HG03432 (cell line): Measurements from ENCODE around the gene ITGAD.
"Not testable (repeated sequence)": the region's sequence is repeated elsewhere in the genome, so short reads cannot be mapped to it uniquely, and the experiment has no call there.

Experiments used
- ATAC-seq: cut with Tn5 transposase; IDR thresholded peaks from one replicate; pipeline ENCODE4 v1.9.1; 2021; ENCODE audit warnings: mild to moderate bottlenecking, moderate library complexity; ENCODE audit not compliant: unreplicated experiment

ITGAD gene

GRCh38 chr16:31403590-31404352 is 10.6 kb downstream of the ITGAD start:
- ATAC-seq = no peak

- no peak for ATAC-seq
Measured at GRCh38 chr16:31404353-31405064, 11.4 kb downstream of the ITGAD start.

GRCh38 chr16:31407406-31407805 is 14.3 kb downstream of the ITGAD start:
- ATAC-seq = no peak

GRCh38 chr16:31409433-31409832 is 16.3 kb downstream of the ITGAD start:
- no peak for ATAC-seq

GRCh38 chr16:31410082-31410481 is 16.9 kb downstream of the ITGAD start:
- ATAC-seq = no peak

- ATAC-seq = no peak
Measured at GRCh38 chr16:31411024-31411844, 18.1 kb downstream of the ITGAD start.

- ATAC-seq = no peak
Measured at GRCh38 chr16:31412750-31413149, 19.6 kb downstream of the ITGAD start.

DNA sequence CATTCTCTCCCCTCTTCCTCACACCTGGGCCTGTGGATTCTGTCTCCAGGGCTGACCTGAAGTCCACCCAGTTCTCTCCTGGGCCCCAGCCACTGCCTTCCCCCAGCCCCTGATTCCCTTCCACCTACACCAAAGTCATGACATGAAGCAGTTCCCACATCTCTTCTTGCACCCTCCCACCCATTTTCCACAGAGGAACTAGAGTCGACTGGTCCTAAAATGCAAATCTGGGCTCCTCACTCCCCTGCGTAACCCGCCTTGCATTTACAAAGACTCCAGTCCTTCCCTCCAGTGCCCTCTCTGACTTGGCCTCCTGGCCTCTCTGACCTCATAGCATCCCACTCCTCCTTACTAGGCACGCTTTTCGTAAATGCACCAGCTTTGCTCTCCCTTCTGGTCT is 20.2 kb downstream of the ITGAD start:
- ATAC-seq = no peak

DNA sequence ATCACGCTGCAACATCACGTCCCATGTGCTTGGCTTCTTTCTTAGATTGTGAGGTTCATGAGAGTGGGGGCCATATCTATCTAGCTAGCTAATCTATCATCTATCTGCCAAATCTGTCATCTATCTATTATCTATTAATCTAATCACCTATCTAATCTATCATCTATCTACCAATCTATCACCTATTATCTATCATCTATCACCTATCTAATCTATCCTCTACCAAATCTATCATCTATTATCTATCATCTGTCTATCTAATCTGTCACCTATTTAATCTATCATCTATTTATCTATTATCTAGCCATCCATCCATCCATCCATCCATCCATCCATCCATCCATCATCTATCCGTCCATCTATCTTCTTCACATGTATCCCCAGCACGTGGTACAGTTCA is 20.8 kb downstream of the ITGAD start:
- no peak for ATAC-seq

- ATAC-seq = no peak
Measured at GRCh38 chr16:31414706-31415105, 21.6 kb downstream of the ITGAD start.

DNA sequence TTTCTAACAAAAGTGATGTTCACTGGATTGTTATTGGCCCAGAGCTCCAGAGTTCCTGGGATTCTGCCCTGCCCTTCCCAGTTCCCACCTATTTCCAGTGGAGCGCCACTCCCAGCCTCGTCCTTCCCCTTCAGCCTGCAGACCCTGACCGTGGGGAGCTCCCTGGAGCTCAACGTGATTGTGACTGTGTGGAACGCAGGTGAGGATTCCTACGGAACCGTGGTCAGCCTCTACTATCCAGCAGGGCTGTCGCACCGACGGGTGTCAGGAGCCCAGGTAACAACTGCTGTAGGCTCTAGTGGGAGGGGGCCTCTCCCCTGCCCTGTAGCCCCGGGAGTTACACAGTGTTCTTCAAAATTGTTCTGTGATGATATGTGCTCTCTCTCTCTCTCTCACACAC is 23.2 kb downstream of the ITGAD start:
- no peak for ATAC-seq

GRCh38 chr16:31417036-31417435 is 23.9 kb downstream of the ITGAD start:
- not testable (repeated sequence) for ATAC-seq

DNA sequence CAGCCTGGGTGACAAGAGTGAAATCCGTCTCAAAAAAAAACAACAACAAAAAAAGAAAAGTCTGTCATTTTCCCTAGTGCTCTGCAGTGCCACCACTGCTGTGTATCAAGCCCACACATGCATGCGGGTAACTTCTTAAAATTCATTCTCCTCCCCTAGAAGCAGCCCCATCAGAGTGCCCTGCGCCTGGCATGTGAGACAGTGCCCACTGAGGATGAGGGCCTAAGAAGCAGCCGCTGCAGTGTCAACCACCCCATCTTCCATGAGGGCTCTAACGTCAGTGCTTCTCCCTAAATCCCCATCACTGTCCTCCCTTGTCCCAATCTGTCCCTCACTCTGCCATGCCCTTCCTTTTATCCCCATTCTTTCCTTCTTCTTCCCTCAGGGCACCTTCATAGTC is 24.8 kb downstream of the ITGAD start:
- ATAC-seq = no peak

GRCh38 chr16:31420037-31420436 is 26.9 kb downstream of the ITGAD start:
- no peak for ATAC-seq

DNA sequence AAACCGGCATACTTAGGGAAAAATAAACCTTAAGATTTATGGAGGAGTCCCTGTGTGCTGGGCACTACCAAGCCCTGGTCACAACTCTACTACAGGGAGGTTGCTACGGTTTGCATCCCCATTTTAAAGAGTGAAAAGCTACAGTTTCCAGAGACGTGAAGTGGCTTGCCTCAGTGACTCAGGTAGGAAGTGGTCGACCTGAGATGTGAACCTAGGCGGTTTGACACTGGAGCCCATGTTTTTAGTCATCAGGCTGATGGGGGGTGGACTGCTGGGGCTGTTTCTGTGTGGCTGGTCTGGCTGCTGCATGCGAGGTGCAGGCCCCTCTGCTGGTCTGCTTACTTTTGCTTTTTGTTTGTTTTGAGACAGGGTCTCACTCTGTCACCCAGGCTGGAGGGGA is 28.5 kb downstream of the ITGAD start:
- ATAC-seq = peak; percentile 75

- no peak for ATAC-seq
Measured at GRCh38 chr16:31423241-31423640, 30.1 kb downstream of the ITGAD start.

DNA sequence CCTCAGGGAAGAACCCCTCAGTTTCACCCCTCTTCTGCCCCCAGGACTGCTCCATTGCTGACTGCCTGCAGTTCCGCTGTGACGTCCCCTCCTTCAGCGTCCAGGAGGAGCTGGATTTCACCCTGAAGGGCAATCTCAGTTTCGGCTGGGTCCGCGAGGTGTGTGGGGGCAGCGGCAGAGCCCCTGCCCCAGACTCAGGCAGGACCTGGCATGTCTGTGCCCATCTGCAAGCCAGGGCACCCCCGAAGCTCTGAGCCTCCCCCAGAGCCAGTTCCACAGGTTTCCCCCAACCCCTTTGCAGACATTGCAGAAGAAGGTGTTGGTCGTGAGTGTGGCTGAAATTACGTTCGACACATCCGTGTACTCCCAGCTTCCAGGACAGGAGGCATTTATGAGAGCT is 30.7 kb downstream of the ITGAD start:
- ATAC-seq = no peak

GRCh38 chr16:31427441-31428278 is 34.5 kb downstream of the ITGAD start:
- ATAC-seq = no peak

GRCh38 chr16:31428279-31428597 is 35.1 kb downstream of the ITGAD start, which contains the start of gene COX6A2:
COX6A2 (minus strand) TSS chr16:31428360; CDS start chr16:31428325, 35 bp downstream.
- ATAC-seq = no peak

GRCh38 chr16:31428638-31429247 is 35.6 kb downstream of the ITGAD start:
- ATAC-seq = no peak
